Measurements from ENCODE around the gene CREB3L4. TPM values are rescaled to one million over a fixed set of nuclear protein-coding genes. Genes with fewer than 3 reads are reported as not detected.

The CREB3L4 gene
- total RNA-seq, 1 donor from 2014 or later, result 15.2 TPM

- peaks cover 0 to 64% of the 10 kb centered on the region in 2 donors for H3K36me3 ChIP-seq
- no peak overlapping the region for H3K27ac ChIP-seq
- H3K4me3 ChIP-seq, result no peak overlapping the region
- no peak for DNase-seq (ENCODE audit: extremely low spot score in 2 of 2)
- no peaks in the 10 kb centered on the region for H3K27me3 ChIP-seq
- no peaks in the 10 kb centered on the region for H3K4me1 ChIP-seq
- TF ChIP-seq CTCF (IDR thresholded peaks at IDR 0.05) (no peak), POLR2AphosphoS5 (IDR thresholded peaks at IDR 0.05; ENCODE audit: insufficient read depth in 1 of 2, low read depth in 1 of 2) (no peak), POLR2A (IDR thresholded peaks at IDR 0.05) (no peak)
- H3K9me3 ChIP-seq, result no peaks in the 10 kb centered on the region
- intact Hi-C loops (cut with DNase I), result no loop called here
These were observed 33.7 kb upstream of the CREB3L4 start for GRCh38 chr1:153933955-153934354.

- H3K4me3 ChIP-seq, result no peak overlapping the region
- TF ChIP-seq CTCF (IDR thresholded peaks at IDR 0.05), result no peak
- no peak for TF ChIP-seq POLR2AphosphoS5 (IDR thresholded peaks at IDR 0.05; ENCODE audit: insufficient read depth in 1 of 2, low read depth in 1 of 2)
- no peak for TF ChIP-seq POLR2A (IDR thresholded peaks at IDR 0.05)
- no peaks in the 10 kb centered on the region for H3K4me1 ChIP-seq
- H3K9me3 ChIP-seq, result no peaks in the 10 kb centered on the region
- intact Hi-C loops (cut with DNase I), result no loop called here
- no peak overlapping the region for H3K27ac ChIP-seq
- no peaks in the 10 kb centered on the region for H3K27me3 ChIP-seq
- no peak for DNase-seq (ENCODE audit: extremely low spot score in 2 of 2)
- peaks cover 0 to 67% of the 10 kb centered on the region in 2 donors for H3K36me3 ChIP-seq
These were observed 33.0 kb upstream of the CREB3L4 start for GRCh38 chr1:153934746-153935145.

- no peaks in the 10 kb centered on the region for H3K27me3 ChIP-seq
- H3K9me3 ChIP-seq, result no peaks in the 10 kb centered on the region
- TF ChIP-seq POLR2AphosphoS5 (IDR thresholded peaks at IDR 0.05; ENCODE audit: insufficient read depth in 1 of 2, low read depth in 1 of 2) (no peak), CTCF (IDR thresholded peaks at IDR 0.05) (no peak), POLR2A (IDR thresholded peaks at IDR 0.05) (no peak)
- H3K4me3 ChIP-seq, result no peak overlapping the region
- no peak overlapping the region for H3K27ac ChIP-seq
- peaks cover 0 to 74% of the 10 kb centered on the region in 2 donors for H3K36me3 ChIP-seq
- intact Hi-C loops (cut with DNase I), result no loop called here
- no peak for DNase-seq (ENCODE audit: extremely low spot score in 2 of 2)
- no peaks in the 10 kb centered on the region for H3K4me1 ChIP-seq
These were observed 31.5 kb upstream of the CREB3L4 start for GRCh38 chr1:153936011-153936802.

- no peaks in the 10 kb centered on the region for H3K4me1 ChIP-seq
- no peak for DNase-seq (ENCODE audit: extremely low spot score in 2 of 2)
- no peaks in the 10 kb centered on the region for H3K27me3 ChIP-seq
- no peaks in the 10 kb centered on the region for H3K9me3 ChIP-seq
- TF ChIP-seq POLR2A (IDR thresholded peaks at IDR 0.05), result no peak
- TF ChIP-seq CTCF (IDR thresholded peaks at IDR 0.05), result no peak
- no peak for TF ChIP-seq POLR2AphosphoS5 (IDR thresholded peaks at IDR 0.05; ENCODE audit: insufficient read depth in 1 of 2, low read depth in 1 of 2)
- intact Hi-C loops (cut with DNase I), result no loop called here
- peaks cover 0 to 80% of the 10 kb centered on the region in 2 donors for H3K36me3 ChIP-seq
- no peak overlapping the region for H3K4me3 ChIP-seq
- H3K27ac ChIP-seq, result no peak overlapping the region
These were observed 30.4 kb upstream of the CREB3L4 start for GRCh38 chr1:153937331-153937730.

GRCh38 chr1:153938996-153939395 lies 28.7 kb upstream of the CREB3L4 start:
- TF ChIP-seq POLR2A (IDR thresholded peaks at IDR 0.05) (no peak), POLR2AphosphoS5 (IDR thresholded peaks at IDR 0.05; ENCODE audit: insufficient read depth in 1 of 2, low read depth in 1 of 2) (no peak), CTCF (IDR thresholded peaks at IDR 0.05) (no peak)
- H3K4me3 ChIP-seq, result no peak overlapping the region
- H3K9me3 ChIP-seq, result no peaks in the 10 kb centered on the region
- intact Hi-C loops (cut with DNase I), result no loop called here
- H3K27me3 ChIP-seq, result no peaks in the 10 kb centered on the region
- H3K4me1 ChIP-seq, result peaks cover 2% of the 10 kb centered on the region
- no peak overlapping the region for H3K27ac ChIP-seq
- peaks cover 0 to 70% of the 10 kb centered on the region in 2 donors for H3K36me3 ChIP-seq
- DNase-seq (ENCODE audit: extremely low spot score in 2 of 2), result no peak
